DOHH2 (cell line): ENCODE measurements around the gene STING1.

Experiments used
- EZH2phosphoT487 ChIP-seq: fragments of 200-600 bp; sonication (generic); IDR thresholded peaks from 2 replicates; pipeline ENCODE4 v1.6.1; 2017; ENCODE audit warnings: borderline replicate concordance, mild to moderate bottlenecking, antibody characterized with exemption, low read length, moderate library complexity, mixed read lengths
- TF ChIP-seq, protein P1 (sequence below): fragments of 200-600 bp; sonication (generic); IDR thresholded peaks from one replicate; pipeline ENCODE4 v1.5.1; 2014; ENCODE audit warnings: antibody characterized with exemption, mild to moderate bottlenecking, low read depth, low read length; ENCODE audit not compliant: poor library complexity, severe bottlenecking

- TF ChIP-seq EZH2phosphoT487: no peak
- TF ChIP-seq, protein P1, sequence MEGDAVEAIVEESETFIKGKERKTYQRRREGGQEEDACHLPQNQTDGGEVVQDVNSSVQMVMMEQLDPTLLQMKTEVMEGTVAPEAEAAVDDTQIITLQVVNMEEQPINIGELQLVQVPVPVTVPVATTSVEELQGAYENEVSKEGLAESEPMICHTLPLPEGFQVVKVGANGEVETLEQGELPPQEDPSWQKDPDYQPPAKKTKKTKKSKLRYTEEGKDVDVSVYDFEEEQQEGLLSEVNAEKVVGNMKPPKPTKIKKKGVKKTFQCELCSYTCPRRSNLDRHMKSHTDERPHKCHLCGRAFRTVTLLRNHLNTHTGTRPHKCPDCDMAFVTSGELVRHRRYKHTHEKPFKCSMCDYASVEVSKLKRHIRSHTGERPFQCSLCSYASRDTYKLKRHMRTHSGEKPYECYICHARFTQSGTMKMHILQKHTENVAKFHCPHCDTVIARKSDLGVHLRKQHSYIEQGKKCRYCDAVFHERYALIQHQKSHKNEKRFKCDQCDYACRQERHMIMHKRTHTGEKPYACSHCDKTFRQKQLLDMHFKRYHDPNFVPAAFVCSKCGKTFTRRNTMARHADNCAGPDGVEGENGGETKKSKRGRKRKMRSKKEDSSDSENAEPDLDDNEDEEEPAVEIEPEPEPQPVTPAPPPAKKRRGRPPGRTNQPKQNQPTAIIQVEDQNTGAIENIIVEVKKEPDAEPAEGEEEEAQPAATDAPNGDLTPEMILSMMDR: no peak
These were observed 22.1 kb downstream of the STING1 start for GRCh38 chr5:139460455-139460854.
